AG20443 (cell line): ENCODE results near the gene CD44.

Experiments used
- DNase-seq: peaks from one replicate; pipeline ENCODE4 v3.0.0; 2012; ENCODE audit warnings: low spot score, mixed read lengths

Gene CD44

GRCh38 chr11:35158701-35159510 lies 19.9 kb downstream of the CD44 start:
- no peak for DNase-seq

- no peak for DNase-seq
Measured at GRCh38 chr11:35160246-35160824, 21.4 kb downstream of the CD44 start.

- no peak for DNase-seq
Measured at GRCh38 chr11:35160902-35161597, 22.1 kb downstream of the CD44 start.

GRCh38 chr11:35162745-35163144 lies 23.8 kb downstream of the CD44 start:
- DNase-seq: no peak

- DNase-seq: no peak
Measured at GRCh38 chr11:35163209-35163608, 24.2 kb downstream of the CD44 start.

- DNase-seq: no peak
Measured at GRCh38 chr11:35163702-35164496, 24.9 kb downstream of the CD44 start.

GRCh38 chr11:35165030-35165422 lies 26.1 kb downstream of the CD44 start:
- DNase-seq: no peak

GRCh38 chr11:35165423-35166368 lies 26.7 kb downstream of the CD44 start:
- DNase-seq: peak; percentile 83

GRCh38 chr11:35166369-35167360 lies 27.7 kb downstream of the CD44 start:
- DNase-seq: peak; percentile 89

GRCh38 chr11:35167426-35167954 lies 28.5 kb downstream of the CD44 start:
- DNase-seq: no peak

GRCh38 chr11:35168671-35169070 lies 29.7 kb downstream of the CD44 start:
- no peak for DNase-seq

GRCh38 chr11:35169112-35169511 lies 30.1 kb downstream of the CD44 start:
- DNase-seq: no peak

- no peak for DNase-seq
Measured at GRCh38 chr11:35169754-35170153, 30.8 kb downstream of the CD44 start.

GRCh38 chr11:35170503-35170902 lies 31.5 kb downstream of the CD44 start:
- DNase-seq: no peak

- DNase-seq: no peak
Measured at GRCh38 chr11:35171226-35171625, 32.3 kb downstream of the CD44 start.

- no peak for DNase-seq
Measured at GRCh38 chr11:35173011-35173511, 34.1 kb downstream of the CD44 start.

GRCh38 chr11:35173616-35174566 lies 34.9 kb downstream of the CD44 start:
- no peak for DNase-seq

GRCh38 chr11:35174666-35175065 lies 35.7 kb downstream of the CD44 start:
- DNase-seq: peak; percentile 45
